Measurements from ENCODE around the gene PARD3B.

The PARD3B gene

DNA sequence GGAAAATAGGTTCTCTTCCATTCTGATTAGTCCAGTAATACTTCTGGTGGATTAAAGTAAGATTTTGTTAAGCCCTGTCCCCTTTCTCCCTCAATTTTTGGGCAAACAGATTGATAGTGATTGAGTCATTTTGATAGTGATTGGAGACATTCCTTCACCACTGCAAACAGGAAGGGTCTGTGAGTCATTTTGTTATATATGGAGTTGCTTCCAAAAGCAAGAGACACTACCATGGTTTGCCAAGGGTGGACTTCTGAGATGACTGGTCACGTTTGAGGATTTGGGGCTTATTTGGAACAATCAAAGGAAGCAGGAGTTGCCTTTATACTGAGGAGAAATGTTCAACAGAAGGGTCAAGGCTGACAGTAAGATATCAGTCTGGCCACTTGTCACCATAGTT, 249.9 kb downstream of the PARD3B start:
- in situ Hi-C loops (cut with MboI; ENCODE audit: low sequenced_read_pairs), result no loop called here
- H3K27me3 ChIP-seq (ENCODE audit: low read depth), result peaks cover 3% of the 10 kb centered on the region; the same call in 1 of the 2 replicates
- no peaks in the 10 kb centered on the region for H3K9me3 ChIP-seq
- H3K4me1 ChIP-seq, result no peaks in the 10 kb centered on the region
- H3K4me3 ChIP-seq, result no peak overlapping the region
- no peaks in the 10 kb centered on the region for H3K36me3 ChIP-seq (replicated peaks)
- no peak for DNase-seq (ENCODE audit: low spot score in 2 of 2)

DNA sequence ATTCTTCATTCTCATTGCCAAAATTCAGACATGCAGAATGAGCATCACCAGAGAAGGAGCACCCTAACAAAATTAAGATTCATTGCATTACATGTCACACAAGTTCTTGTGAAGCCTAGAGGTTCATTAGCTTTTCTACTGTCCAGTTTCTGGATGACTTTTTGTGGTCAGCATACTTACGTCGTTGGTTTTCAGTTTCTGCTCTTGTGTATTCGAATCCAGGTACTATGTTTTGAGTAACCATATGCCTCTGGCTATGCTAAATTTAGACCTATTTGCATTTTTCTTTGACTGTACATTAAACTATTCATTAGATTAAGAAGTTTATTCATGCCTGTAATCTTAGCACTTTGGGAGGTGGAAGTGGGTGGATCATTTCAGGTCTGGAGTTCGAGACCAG, 251.3 kb downstream of the PARD3B start:
- in situ Hi-C loops (cut with MboI; ENCODE audit: low sequenced_read_pairs), result no loop called here
- Histone ChIP-seq H3K36me3 (replicated peaks) (no peaks in the 10 kb centered on the region), H3K4me1 (no peaks in the 10 kb centered on the region), H3K9me3 (no peaks in the 10 kb centered on the region), H3K27me3 (ENCODE audit: low read depth) (peaks cover 3% of the 10 kb centered on the region; the same call in 1 of the 2 replicates), H3K4me3 (no peak overlapping the region)
- no peak for DNase-seq (ENCODE audit: low spot score in 2 of 2)

DNA sequence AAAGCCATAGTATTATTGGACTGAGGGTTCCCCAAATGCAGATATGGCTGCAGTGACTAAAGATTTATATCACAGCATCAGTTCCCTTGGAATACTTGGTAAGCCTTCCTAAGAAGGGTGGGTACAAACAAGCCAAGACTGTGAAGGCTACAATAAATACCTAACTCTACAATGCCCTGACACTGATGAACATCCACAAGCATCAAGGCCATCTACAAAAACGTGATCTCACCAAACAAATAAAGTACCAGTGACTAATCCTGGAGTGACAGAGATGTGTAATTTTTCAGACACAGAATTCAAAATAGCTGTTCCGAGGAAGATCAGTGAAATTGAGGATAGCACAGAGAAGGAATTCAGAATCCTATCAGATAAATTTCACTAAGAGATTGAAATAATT, 254.5 kb downstream of the PARD3B start:
- H3K36me3 ChIP-seq (replicated peaks), result no peaks in the 10 kb centered on the region
- H3K9me3 ChIP-seq, result peaks cover 3% of the 10 kb centered on the region; the same call in 1 of the 2 replicates
- H3K4me1 ChIP-seq, result no peaks in the 10 kb centered on the region
- H3K4me3 ChIP-seq, result no peak overlapping the region
- in situ Hi-C loops (cut with MboI; ENCODE audit: low sequenced_read_pairs), result no loop called here
- peaks cover 3% of the 10 kb centered on the region; the same call in 1 of the 2 replicates for H3K27me3 ChIP-seq (ENCODE audit: low read depth)
- no peak for DNase-seq (ENCODE audit: low spot score in 2 of 2)

DNA sequence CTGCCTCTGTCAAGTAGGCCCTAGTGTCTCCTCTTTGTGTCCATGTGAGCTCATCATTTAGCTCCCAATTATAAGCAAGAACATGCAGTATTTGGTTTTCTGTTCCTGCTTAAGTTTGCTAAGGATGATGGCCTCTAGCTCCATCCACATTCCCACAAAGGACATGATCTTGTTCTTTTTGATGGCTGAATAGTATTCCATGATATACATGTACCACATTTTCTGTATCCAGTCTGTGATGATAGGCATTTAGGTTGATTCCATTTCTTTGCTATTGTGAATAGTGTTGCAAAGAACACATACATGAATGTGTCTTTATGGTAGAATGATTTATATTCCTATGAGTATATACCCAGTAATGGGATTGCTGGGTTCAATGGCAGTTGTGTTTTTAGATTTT, 263.2 kb downstream of the PARD3B start:
- Histone ChIP-seq H3K4me1 (no peaks in the 10 kb centered on the region), H3K4me3 (no peak overlapping the region), H3K36me3 (replicated peaks) (no peaks in the 10 kb centered on the region), H3K27me3 (ENCODE audit: low read depth) (no peaks in the 10 kb centered on the region), H3K9me3 (peaks cover 1% of the 10 kb centered on the region; the same call in 1 of the 2 replicates)
- DNase-seq (ENCODE audit: low spot score in 2 of 2), result no peak
- in situ Hi-C loops (cut with MboI; ENCODE audit: low sequenced_read_pairs), result no loop called here

DNA sequence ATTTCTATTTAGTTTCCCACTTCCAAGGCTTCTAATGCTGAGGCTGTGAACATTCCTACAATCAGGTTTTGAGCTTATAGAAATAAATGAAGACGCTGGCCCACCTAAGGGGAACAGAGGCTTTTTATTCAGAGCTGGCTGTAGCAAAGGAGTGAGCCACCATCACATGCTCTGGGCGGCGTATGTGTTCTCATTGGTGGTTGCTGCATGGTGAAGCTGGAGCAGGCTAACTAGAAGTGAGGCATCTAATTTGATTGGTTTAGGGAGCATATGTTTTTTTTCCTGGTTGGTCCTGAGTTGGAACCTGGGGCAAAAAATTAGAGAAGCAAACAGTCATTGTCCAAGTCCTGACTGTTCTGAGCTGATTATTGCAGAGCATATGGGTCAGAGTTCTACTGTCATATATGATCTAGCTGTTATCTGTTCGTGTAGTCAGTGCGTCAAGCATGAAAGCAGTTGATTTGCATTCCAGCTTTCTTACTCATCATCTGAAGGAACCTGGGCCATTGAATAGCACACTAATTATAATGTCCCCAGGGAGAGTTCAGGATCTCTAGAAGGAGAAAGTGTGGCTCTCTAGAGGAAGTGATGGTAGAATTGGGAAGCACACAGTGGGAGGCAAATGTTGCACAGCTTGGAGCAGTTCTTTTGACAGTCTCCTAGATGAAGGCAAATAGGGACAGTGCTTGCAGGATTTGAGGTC, 279.6 kb downstream of the PARD3B start:
- in situ Hi-C loops (cut with MboI; ENCODE audit: low sequenced_read_pairs), result no loop called here

DNA sequence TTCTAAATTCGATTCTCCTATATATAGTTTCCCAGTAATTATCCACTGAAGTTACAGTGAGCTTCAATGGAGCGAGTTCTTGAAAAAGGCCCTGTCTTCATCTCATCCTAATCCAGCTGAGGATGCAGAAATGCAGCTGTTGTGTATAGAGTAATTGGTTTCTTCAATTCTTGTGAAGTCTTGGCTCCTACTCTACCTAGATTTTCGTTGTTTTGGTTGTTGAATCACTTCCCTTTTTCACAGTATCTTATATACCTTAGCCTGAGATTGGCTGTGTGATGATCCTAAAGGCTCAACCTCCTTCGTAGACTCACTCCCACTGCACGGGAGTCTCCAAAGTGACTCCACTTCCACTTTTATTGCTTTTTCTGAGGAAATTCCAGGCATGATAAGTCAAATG, 280.4 kb downstream of the PARD3B start:
- Histone ChIP-seq H3K36me3 (replicated peaks) (no peaks in the 10 kb centered on the region), H3K4me1 (no peaks in the 10 kb centered on the region), H3K4me3 (no peak overlapping the region), H3K9me3 (no peaks in the 10 kb centered on the region), H3K27me3 (ENCODE audit: low read depth) (no peaks in the 10 kb centered on the region)
- DNase-seq (ENCODE audit: low spot score in 2 of 2), result no peak
- in situ Hi-C loops (cut with MboI; ENCODE audit: low sequenced_read_pairs), result no loop called here

More for the DNA sequence above, 279.6 kb downstream of the PARD3B start:
- no peak for DNase-seq (ENCODE audit: low spot score in 2 of 2)
- no peaks in the 10 kb centered on the region for H3K27me3 ChIP-seq (ENCODE audit: low read depth)
- H3K36me3 ChIP-seq (replicated peaks), result no peaks in the 10 kb centered on the region
- H3K4me1 ChIP-seq, result no peaks in the 10 kb centered on the region
- H3K4me3 ChIP-seq, result no peak overlapping the region
- H3K9me3 ChIP-seq, result no peaks in the 10 kb centered on the region

DNA sequence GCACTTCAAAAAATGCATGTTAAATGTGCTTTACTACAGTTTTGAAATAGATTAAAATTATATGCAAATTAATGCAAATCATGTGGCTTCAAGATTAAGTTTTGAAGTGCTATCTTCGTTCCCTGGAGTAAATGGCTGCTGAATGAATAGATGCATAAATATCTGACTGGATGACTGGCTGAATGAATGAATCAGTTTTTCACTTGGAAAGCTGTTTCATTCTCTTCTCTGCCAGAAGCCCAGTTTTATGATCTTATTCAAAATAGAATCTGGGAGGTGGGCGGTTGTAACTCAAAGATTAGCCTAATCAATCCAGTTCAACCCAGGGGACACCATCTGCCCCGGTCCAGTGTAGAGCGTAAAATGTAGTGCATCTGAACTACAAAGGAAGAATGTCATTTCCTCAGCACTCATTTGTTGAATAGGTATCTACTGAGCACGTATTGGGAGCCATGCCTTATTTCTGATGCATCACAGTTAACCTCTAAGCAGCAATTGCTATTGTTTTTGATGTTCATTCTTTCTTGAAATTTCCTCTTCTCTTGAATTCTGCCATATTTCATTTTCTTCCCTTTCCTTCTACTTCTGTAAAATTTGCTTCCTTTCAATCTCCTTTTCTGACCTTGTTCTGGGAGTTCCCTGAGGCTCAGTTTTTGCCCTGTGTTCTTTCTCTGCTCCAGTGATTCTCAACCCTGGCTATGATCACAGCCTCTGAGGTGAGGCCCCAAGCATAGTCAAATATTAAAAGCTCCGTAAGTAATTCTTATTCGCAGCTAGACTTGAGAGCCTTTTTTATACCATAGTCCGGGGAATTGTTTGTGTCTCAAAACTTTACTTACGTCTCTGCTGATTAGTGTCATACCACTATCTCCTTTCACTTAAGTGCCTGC, 282.7 kb downstream of the PARD3B start:
- Histone ChIP-seq H3K36me3 (replicated peaks) (no peaks in the 10 kb centered on the region), H3K27me3 (ENCODE audit: low read depth) (no peaks in the 10 kb centered on the region), H3K4me1 (no peaks in the 10 kb centered on the region), H3K4me3 (no peak overlapping the region), H3K9me3 (no peaks in the 10 kb centered on the region)
- in situ Hi-C loops (cut with MboI; ENCODE audit: low sequenced_read_pairs), result no loop called here
- DNase-seq (ENCODE audit: low spot score in 2 of 2), result no peak

DNA sequence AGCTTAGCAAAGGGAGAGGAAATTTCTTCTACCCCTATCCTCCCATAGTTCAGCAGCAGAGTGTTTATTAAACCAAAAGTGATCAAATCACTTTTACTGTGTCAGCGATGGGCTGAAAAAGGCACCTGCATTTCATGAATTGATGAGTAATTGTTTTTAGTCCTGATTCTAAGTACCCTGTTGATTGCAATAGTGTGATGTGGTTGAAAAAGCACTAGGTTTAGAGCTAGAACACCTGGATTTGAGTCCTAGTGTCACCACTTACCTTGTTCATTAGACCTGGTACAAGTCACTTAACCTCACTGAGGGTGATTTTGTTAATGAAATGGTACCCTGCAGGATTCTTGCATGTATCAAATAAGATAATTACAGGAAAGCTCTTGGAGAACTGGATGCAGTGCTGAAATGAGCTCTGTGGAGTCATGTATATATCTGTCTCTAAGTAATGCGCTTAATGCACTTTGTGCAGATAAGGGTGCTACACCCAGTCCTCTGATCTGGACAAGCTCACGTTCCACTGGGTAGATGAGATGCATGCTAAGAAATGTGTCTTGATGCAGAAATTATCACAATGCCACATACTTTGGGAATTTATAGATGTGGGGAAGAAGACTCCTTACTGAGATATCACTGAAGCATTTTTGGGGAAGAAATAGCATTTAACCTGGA, 289.6 kb downstream of the PARD3B start:
- no peaks in the 10 kb centered on the region for H3K9me3 ChIP-seq
- no peaks in the 10 kb centered on the region for H3K4me1 ChIP-seq
- DNase-seq (ENCODE audit: low spot score in 2 of 2), result no peak
- no peak overlapping the region for H3K4me3 ChIP-seq
- H3K36me3 ChIP-seq (replicated peaks), result no peaks in the 10 kb centered on the region
- in situ Hi-C loops (cut with MboI; ENCODE audit: low sequenced_read_pairs), result no loop called here
- H3K27me3 ChIP-seq (ENCODE audit: low read depth), result no peaks in the 10 kb centered on the region

DNA sequence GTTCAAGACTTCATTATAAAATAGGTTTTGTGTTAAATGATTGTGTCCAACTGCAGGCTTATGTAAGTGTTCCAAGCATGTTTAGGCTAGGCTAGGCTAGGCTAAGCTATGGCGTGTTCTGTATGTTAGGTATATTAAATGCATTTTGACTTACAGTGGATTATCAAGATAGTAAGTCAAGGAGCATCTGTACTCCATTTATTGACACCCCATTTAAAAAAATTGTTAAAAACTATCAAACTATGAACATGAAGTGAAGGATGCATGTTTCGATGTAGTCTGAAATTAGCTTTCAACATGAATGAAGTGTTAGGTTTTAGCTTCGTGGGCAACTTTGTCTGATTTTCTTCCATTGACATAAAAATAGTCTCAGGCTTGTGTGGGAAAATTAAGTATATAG, 290.5 kb downstream of the PARD3B start:
- no peaks in the 10 kb centered on the region for H3K9me3 ChIP-seq
- H3K36me3 ChIP-seq (replicated peaks), result no peaks in the 10 kb centered on the region
- no peak for DNase-seq (ENCODE audit: low spot score in 2 of 2)
- no peak overlapping the region for H3K4me3 ChIP-seq
- H3K4me1 ChIP-seq, result no peaks in the 10 kb centered on the region
- in situ Hi-C loops (cut with MboI; ENCODE audit: low sequenced_read_pairs), result no loop called here
- H3K27me3 ChIP-seq (ENCODE audit: low read depth), result no peaks in the 10 kb centered on the region

DNA sequence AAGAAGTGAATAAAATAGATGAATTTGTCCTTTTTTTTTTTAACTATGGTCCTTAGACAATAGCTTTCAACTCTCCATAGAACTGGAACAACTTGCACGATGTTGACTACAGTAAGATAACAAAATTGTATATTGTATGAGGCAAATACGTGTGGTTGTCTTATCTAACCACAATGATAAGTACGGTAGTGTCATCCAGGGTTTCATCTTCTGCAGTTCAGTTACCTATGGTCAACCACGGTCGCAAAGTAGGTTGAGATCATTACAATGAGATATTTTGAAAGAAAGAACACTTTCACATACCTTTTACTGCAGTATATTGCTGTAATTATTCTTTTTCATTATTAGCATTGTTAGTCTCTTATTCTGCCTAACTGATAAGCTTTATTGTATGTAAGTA, 295.2 kb downstream of the PARD3B start:
- H3K36me3 ChIP-seq (replicated peaks), result no peaks in the 10 kb centered on the region
- H3K9me3 ChIP-seq, result no peaks in the 10 kb centered on the region
- no peaks in the 10 kb centered on the region for H3K4me1 ChIP-seq
- in situ Hi-C loops (cut with MboI; ENCODE audit: low sequenced_read_pairs), result no loop called here
- no peak overlapping the region for H3K4me3 ChIP-seq
- no peaks in the 10 kb centered on the region for H3K27me3 ChIP-seq (ENCODE audit: low read depth)
- no peak for DNase-seq (ENCODE audit: low spot score in 2 of 2)

DNA sequence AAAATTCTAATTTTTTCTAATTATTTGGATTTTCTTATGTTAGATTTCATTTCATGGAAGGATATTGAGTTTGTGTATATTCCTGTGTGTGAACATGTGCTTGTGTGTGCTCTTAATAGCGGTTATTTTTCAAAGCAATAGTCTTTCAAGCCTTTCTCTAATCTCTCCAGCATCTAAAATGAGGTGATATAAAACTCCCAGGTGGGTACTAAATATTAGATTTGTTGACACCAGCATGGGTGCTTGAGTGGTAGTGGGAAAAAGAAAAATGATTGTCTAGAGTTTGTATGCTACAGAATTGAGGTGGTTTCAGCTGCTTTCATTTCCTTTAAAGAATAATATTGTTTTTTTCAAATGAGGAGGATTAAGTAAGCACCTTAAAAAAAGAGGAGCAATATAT, 296.8 kb downstream of the PARD3B start:
- no peaks in the 10 kb centered on the region for H3K9me3 ChIP-seq
- no peak overlapping the region for H3K4me3 ChIP-seq
- DNase-seq (ENCODE audit: low spot score in 2 of 2), result no peak
- in situ Hi-C loops (cut with MboI; ENCODE audit: low sequenced_read_pairs), result no loop called here
- H3K36me3 ChIP-seq (replicated peaks), result no peaks in the 10 kb centered on the region
- H3K27me3 ChIP-seq (ENCODE audit: low read depth), result no peaks in the 10 kb centered on the region
- no peaks in the 10 kb centered on the region for H3K4me1 ChIP-seq

DNA sequence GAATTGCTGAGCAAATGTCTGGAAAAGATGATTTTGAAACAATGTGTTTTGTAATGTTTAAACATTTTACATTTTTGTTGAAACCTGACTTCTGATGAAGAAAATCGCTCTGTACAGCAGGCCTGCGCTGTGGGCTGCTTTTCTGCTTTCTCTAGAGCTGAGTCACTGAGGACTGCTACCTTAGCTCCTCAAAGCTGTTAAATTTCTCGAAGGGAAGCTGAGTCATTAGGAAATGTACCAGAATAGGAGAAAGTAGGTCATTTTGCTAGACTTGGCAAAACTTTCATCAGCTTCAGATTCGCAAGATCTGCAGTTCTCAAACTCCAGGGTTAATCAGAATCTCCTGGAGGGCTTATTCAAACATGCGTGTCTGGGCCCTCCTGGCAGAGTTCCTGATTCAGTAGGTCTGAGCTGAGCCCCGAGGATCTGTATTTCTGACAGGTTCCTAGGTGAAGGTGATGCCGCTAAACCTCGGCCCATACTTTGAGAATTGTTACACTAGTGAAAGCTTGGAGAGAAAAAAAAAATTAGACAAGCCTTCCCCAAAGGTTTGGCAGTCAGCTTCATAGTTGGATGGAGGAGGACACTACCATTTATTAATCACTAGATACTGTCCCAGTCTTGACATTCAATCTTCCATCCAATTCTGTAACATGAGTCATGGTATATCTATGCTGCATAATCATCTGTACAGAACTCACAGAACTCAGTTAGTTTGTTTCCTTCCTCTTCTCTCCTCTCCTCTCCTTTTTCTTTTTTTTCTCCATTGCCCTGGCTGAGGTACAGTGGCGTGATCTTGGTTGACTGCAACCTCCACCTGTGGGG, 297.6 kb downstream of the PARD3B start:
- in situ Hi-C loops (cut with MboI; ENCODE audit: low sequenced_read_pairs), result no loop called here
- H3K27me3 ChIP-seq (ENCODE audit: low read depth), result no peaks in the 10 kb centered on the region
- DNase-seq (ENCODE audit: low spot score in 2 of 2), result no peak
- no peaks in the 10 kb centered on the region for H3K4me1 ChIP-seq
- H3K9me3 ChIP-seq, result no peaks in the 10 kb centered on the region
- H3K4me3 ChIP-seq, result no peak overlapping the region
- H3K36me3 ChIP-seq (replicated peaks), result no peaks in the 10 kb centered on the region

DNA sequence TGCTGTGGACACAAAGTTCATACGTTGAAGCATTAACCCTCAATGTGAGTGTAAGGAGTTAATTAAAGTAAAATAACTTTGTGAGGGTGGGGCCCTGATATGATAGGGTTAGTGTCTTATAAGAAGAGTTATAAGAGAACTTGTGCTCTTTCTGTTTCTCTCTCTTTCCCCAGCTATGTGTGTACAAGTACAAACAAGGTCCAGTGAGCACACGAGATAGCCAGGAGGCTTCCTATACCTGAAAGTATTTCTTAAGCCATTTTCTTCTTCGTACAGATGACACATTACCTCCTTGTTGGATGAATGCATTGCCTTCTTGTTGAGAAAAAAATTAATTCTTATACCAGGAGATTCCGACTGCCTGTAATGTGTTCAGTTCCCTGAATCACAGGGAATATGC, 301.2 kb downstream of the PARD3B start:
- in situ Hi-C loops (cut with MboI; ENCODE audit: low sequenced_read_pairs), result no loop called here
- no peak overlapping the region for H3K4me3 ChIP-seq
- no peaks in the 10 kb centered on the region for H3K4me1 ChIP-seq
- no peaks in the 10 kb centered on the region for H3K27me3 ChIP-seq (ENCODE audit: low read depth)
- no peaks in the 10 kb centered on the region for H3K9me3 ChIP-seq
- no peak for DNase-seq (ENCODE audit: low spot score in 2 of 2)
- H3K36me3 ChIP-seq (replicated peaks), result no peaks in the 10 kb centered on the region

Measured in HAP-1 (cell line).